ENCODE data around the gene ATCAY. TPM values are rescaled to one million over a fixed set of nuclear protein-coding genes. Genes with fewer than 3 reads are reported as not detected.
A peak's percentile ranks its signal among the peaks of the same experiment; 100 is the strongest.

ATCAY gene
- polyA plus RNA-seq, 3 donors, result not detected

DNA sequence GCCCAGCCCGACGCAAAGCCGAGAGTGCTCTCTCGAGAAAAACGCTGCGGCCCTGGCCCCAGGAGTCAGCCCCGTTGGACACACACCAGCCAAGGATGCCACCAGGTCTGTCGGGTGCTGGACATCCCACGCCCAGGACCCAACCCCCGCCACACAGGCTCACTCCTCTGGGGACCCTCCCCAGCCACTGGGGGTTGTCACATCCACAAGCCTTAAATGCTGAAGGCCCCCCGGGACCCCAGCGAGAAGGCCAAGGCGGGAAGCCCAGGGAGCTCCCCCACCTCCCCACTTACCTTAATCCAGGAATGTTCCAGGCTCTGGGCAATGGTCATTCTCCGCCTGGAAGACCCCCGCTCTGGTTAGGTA lies 79.3 kb downstream of the ATCAY start:
- H3K4me3 ChIP-seq (replicated peaks in 1 of 3; ENCODE audit: low read depth in 2 of 3, low read length in 3 of 3), result no peak overlapping the region
- peaks cover 0 to 1% (median 0%) of the 10 kb centered on the region in 3 donors for H3K27me3 Mint-ChIP-seq (ENCODE audit: low read depth in 3 of 3)
- no peaks in the 10 kb centered on the region for H3K4me1 ChIP-seq (ENCODE audit: control insufficient read depth in 1 of 2, insufficient read depth in 2 of 2, low read length in 2 of 2)
- H3K4me1 Mint-ChIP-seq, result no peaks in the 10 kb centered on the region
- no peaks in the 10 kb centered on the region for H3K79me2 ChIP-seq (ENCODE audit: insufficient read depth, low read length)
- TF ChIP-seq, protein P1, sequence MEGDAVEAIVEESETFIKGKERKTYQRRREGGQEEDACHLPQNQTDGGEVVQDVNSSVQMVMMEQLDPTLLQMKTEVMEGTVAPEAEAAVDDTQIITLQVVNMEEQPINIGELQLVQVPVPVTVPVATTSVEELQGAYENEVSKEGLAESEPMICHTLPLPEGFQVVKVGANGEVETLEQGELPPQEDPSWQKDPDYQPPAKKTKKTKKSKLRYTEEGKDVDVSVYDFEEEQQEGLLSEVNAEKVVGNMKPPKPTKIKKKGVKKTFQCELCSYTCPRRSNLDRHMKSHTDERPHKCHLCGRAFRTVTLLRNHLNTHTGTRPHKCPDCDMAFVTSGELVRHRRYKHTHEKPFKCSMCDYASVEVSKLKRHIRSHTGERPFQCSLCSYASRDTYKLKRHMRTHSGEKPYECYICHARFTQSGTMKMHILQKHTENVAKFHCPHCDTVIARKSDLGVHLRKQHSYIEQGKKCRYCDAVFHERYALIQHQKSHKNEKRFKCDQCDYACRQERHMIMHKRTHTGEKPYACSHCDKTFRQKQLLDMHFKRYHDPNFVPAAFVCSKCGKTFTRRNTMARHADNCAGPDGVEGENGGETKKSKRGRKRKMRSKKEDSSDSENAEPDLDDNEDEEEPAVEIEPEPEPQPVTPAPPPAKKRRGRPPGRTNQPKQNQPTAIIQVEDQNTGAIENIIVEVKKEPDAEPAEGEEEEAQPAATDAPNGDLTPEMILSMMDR (IDR thresholded peaks at IDR 0.05), result no peak
- no peak overlapping the region for H3K9ac ChIP-seq (ENCODE audit: insufficient read depth, low read length, poor library complexity, severe bottlenecking)
- no peak overlapping the region for H2AFZ ChIP-seq (ENCODE audit: insufficient read depth, low read depth, low read length, poor library complexity, severe bottlenecking)
- 96% methylated on average over 10 of the region's 15 CpGs for WGBS (ENCODE audit: insufficient coverage)
- H3K27ac Mint-ChIP-seq, result peak overlapping the region in 1 of 7 donors; percentile 57
- H4K20me1 ChIP-seq (ENCODE audit: insufficient read depth, low read length), result peaks cover 8% of the 10 kb centered on the region
- no peaks in the 10 kb centered on the region for H3K27me3 ChIP-seq (ENCODE audit: control insufficient read depth in 2 of 2, insufficient read depth in 2 of 2, low read length in 2 of 2)
- peaks cover 0 to 2% (median 0%) of the 10 kb centered on the region in 7 donors for H3K9me3 Mint-ChIP-seq
- H3K27ac ChIP-seq (ENCODE audit: low read depth in 1 of 2, low read length in 2 of 2), result no peak overlapping the region
- intact Hi-C loops (cut with micrococcal nuclease), result no loop called here
- DNase-seq, result no peak
- no peak overlapping the region for H3K4me3 Mint-ChIP-seq
- H3K36me3 Mint-ChIP-seq, result peaks cover 44 to 77% of the 10 kb centered on the region in 2 donors
- no peak overlapping the region for H3K4me2 ChIP-seq (replicated peaks; ENCODE audit: extremely low read depth, low read length, poor library complexity, severe bottlenecking)
- peaks cover 62 to 83% of the 10 kb centered on the region in 2 donors for H3K36me3 ChIP-seq (replicated peaks in 1 of 2; ENCODE audit: control insufficient read depth in 1 of 2, insufficient read depth in 2 of 2, low read length in 2 of 2)
- no peaks in the 10 kb centered on the region for H3K9me3 ChIP-seq (replicated peaks in 1 of 2; ENCODE audit: control insufficient read depth in 1 of 2, insufficient read depth in 1 of 2, low read length in 2 of 2)

DNA sequence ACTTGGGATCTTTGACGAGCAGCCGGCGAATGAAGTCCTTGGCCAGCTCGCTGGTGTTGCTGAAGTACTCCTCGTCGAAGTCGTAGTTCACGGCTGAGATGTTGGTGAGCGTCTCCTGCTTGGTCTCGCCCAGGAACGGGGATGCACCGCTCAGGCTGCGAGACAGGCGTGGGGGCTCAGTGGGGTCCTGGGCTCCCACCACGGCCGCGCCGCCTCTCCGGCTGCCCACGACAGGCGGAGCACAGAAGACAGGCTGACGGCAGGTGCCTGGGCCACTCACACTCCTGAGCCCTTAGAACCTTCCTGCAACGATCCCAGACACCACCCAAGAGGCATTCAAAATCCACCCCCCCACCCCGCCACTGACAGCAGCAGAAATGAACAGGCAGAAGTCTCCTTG lies 80.5 kb downstream of the ATCAY start:
- H3K4me2 ChIP-seq (replicated peaks; ENCODE audit: extremely low read depth, low read length, poor library complexity, severe bottlenecking), result no peak overlapping the region
- H3K4me3 ChIP-seq (replicated peaks in 1 of 3; ENCODE audit: low read depth in 2 of 3, low read length in 3 of 3), result no peak overlapping the region
- no peak overlapping the region for H3K9ac ChIP-seq (ENCODE audit: insufficient read depth, low read length, poor library complexity, severe bottlenecking)
- peaks cover 0 to 2% (median 0%) of the 10 kb centered on the region in 7 donors for H3K9me3 Mint-ChIP-seq
- H2AFZ ChIP-seq (ENCODE audit: insufficient read depth, low read depth, low read length, poor library complexity, severe bottlenecking), result no peak overlapping the region
- H3K4me1 ChIP-seq (ENCODE audit: control insufficient read depth in 1 of 2, insufficient read depth in 2 of 2, low read length in 2 of 2), result no peaks in the 10 kb centered on the region
- H3K4me1 Mint-ChIP-seq, result peaks cover 2% of the 10 kb centered on the region
- H3K27ac Mint-ChIP-seq, result no peak overlapping the region
- no peak for DNase-seq
- H3K79me2 ChIP-seq (ENCODE audit: insufficient read depth, low read length), result peaks cover 4% of the 10 kb centered on the region
- intact Hi-C loops (cut with micrococcal nuclease), result no loop called here
- TF ChIP-seq, protein P1 (IDR thresholded peaks at IDR 0.05), result no peak
- H3K27me3 Mint-ChIP-seq (ENCODE audit: low read depth in 3 of 3), result peaks cover 0 to 1% (median 0%) of the 10 kb centered on the region in 3 donors
- peaks cover 50 to 85% of the 10 kb centered on the region in 2 donors for H3K36me3 Mint-ChIP-seq
- WGBS (ENCODE audit: insufficient coverage), result over 99% methylated on average over 16 of the region's 24 CpGs
- no peaks in the 10 kb centered on the region for H3K9me3 ChIP-seq (replicated peaks in 1 of 2; ENCODE audit: control insufficient read depth in 1 of 2, insufficient read depth in 1 of 2, low read length in 2 of 2)
- peaks cover 14% of the 10 kb centered on the region for H4K20me1 ChIP-seq (ENCODE audit: insufficient read depth, low read length)
- H3K4me3 Mint-ChIP-seq, result no peak overlapping the region
- H3K27ac ChIP-seq (ENCODE audit: low read depth in 1 of 2, low read length in 2 of 2), result no peak overlapping the region
- no peaks in the 10 kb centered on the region for H3K27me3 ChIP-seq (ENCODE audit: control insufficient read depth in 2 of 2, insufficient read depth in 2 of 2, low read length in 2 of 2)
- peaks cover 72 to 90% of the 10 kb centered on the region in 2 donors for H3K36me3 ChIP-seq (replicated peaks in 1 of 2; ENCODE audit: control insufficient read depth in 1 of 2, insufficient read depth in 2 of 2, low read length in 2 of 2)
